ENCODE measurements around the gene TWIST2.

The TWIST2 gene

GRCh38 chr2:238930216-238930615, 82.3 kb downstream of the TWIST2 start:
- no peak overlapping the region for H3K4me3 ChIP-seq (ENCODE audit: low read length)
- H3K4me1 ChIP-seq (ENCODE audit: control insufficient read depth, insufficient read depth, low read length): peaks cover 16% of the 10 kb centered on the region
- H3K4me2 ChIP-seq (ENCODE audit: low read length): no peak overlapping the region
- H3K27me3 ChIP-seq (ENCODE audit: control insufficient read depth, insufficient read depth, low read length): no peaks in the 10 kb centered on the region
- no peaks in the 10 kb centered on the region for H3K36me3 ChIP-seq (ENCODE audit: insufficient read depth, low read length)
- no peaks in the 10 kb centered on the region for H3K9me3 ChIP-seq (replicated peaks; ENCODE audit: low read length)
- no peak overlapping the region for H3K9ac ChIP-seq (ENCODE audit: low read depth, low read length)

- Histone ChIP-seq H3K27me3 (ENCODE audit: control insufficient read depth, insufficient read depth, low read length) (no peaks in the 10 kb centered on the region), H3K36me3 (ENCODE audit: insufficient read depth, low read length) (no peaks in the 10 kb centered on the region), H3K4me1 (ENCODE audit: control insufficient read depth, insufficient read depth, low read length) (peaks cover 15% of the 10 kb centered on the region), H3K9me3 (replicated peaks; ENCODE audit: low read length) (no peaks in the 10 kb centered on the region), H3K9ac (ENCODE audit: low read depth, low read length) (no peak overlapping the region), H3K4me3 (ENCODE audit: low read length) (no peak overlapping the region), H3K4me2 (ENCODE audit: low read length) (no peak overlapping the region)
Observed at GRCh38 chr2:238936162-238937052, 88.5 kb downstream of the TWIST2 start.

GRCh38 chr2:238938003-238938400, 90.1 kb downstream of the TWIST2 start:
- no peak overlapping the region for H3K4me2 ChIP-seq (ENCODE audit: low read length)
- H3K27me3 ChIP-seq (ENCODE audit: control insufficient read depth, insufficient read depth, low read length): no peaks in the 10 kb centered on the region
- H3K9me3 ChIP-seq (replicated peaks; ENCODE audit: low read length): no peaks in the 10 kb centered on the region
- no peaks in the 10 kb centered on the region for H3K36me3 ChIP-seq (ENCODE audit: insufficient read depth, low read length)
- H3K4me1 ChIP-seq (ENCODE audit: control insufficient read depth, insufficient read depth, low read length): peaks cover 23% of the 10 kb centered on the region
- H3K9ac ChIP-seq (ENCODE audit: low read depth, low read length): no peak overlapping the region
- H3K4me3 ChIP-seq (ENCODE audit: low read length): no peak overlapping the region

GRCh38 chr2:238938401-238939055, 90.6 kb downstream of the TWIST2 start:
- Histone ChIP-seq H3K27me3 (ENCODE audit: control insufficient read depth, insufficient read depth, low read length) (no peaks in the 10 kb centered on the region), H3K4me1 (ENCODE audit: control insufficient read depth, insufficient read depth, low read length) (peaks cover 26% of the 10 kb centered on the region), H3K4me2 (ENCODE audit: low read length) (no peak overlapping the region), H3K4me3 (ENCODE audit: low read length) (peak overlapping the region; percentile 12), H3K9me3 (replicated peaks; ENCODE audit: low read length) (no peaks in the 10 kb centered on the region), H3K9ac (ENCODE audit: low read depth, low read length) (no peak overlapping the region), H3K36me3 (ENCODE audit: insufficient read depth, low read length) (no peaks in the 10 kb centered on the region)

GRCh38 chr2:238939074-238939473, 91.2 kb downstream of the TWIST2 start:
- H3K36me3 ChIP-seq (ENCODE audit: insufficient read depth, low read length): no peaks in the 10 kb centered on the region
- H3K9ac ChIP-seq (ENCODE audit: low read depth, low read length): no peak overlapping the region
- H3K4me1 ChIP-seq (ENCODE audit: control insufficient read depth, insufficient read depth, low read length): peaks cover 26% of the 10 kb centered on the region
- H3K4me2 ChIP-seq (ENCODE audit: low read length): no peak overlapping the region
- no peak overlapping the region for H3K4me3 ChIP-seq (ENCODE audit: low read length)
- H3K27me3 ChIP-seq (ENCODE audit: control insufficient read depth, insufficient read depth, low read length): no peaks in the 10 kb centered on the region
- no peaks in the 10 kb centered on the region for H3K9me3 ChIP-seq (replicated peaks; ENCODE audit: low read length)

GRCh38 chr2:238939521-238940403, 91.9 kb downstream of the TWIST2 start:
- Histone ChIP-seq H3K4me1 (ENCODE audit: control insufficient read depth, insufficient read depth, low read length) (peaks cover 26% of the 10 kb centered on the region), H3K4me2 (ENCODE audit: low read length) (no peak overlapping the region), H3K9ac (ENCODE audit: low read depth, low read length) (no peak overlapping the region), H3K9me3 (replicated peaks; ENCODE audit: low read length) (no peaks in the 10 kb centered on the region), H3K27me3 (ENCODE audit: control insufficient read depth, insufficient read depth, low read length) (no peaks in the 10 kb centered on the region), H3K4me3 (ENCODE audit: low read length) (no peak overlapping the region), H3K36me3 (ENCODE audit: insufficient read depth, low read length) (no peaks in the 10 kb centered on the region)

GRCh38 chr2:238940806-238941205, 92.9 kb downstream of the TWIST2 start:
- no peaks in the 10 kb centered on the region for H3K27me3 ChIP-seq (ENCODE audit: control insufficient read depth, insufficient read depth, low read length)
- H3K4me3 ChIP-seq (ENCODE audit: low read length): no peak overlapping the region
- no peaks in the 10 kb centered on the region for H3K9me3 ChIP-seq (replicated peaks; ENCODE audit: low read length)

GRCh38 chr2:238941262-238941792, 93.4 kb downstream of the TWIST2 start:
- Histone ChIP-seq H3K4me2 (ENCODE audit: low read length) (no peak overlapping the region), H3K36me3 (ENCODE audit: insufficient read depth, low read length) (no peaks in the 10 kb centered on the region), H3K9ac (ENCODE audit: low read depth, low read length) (no peak overlapping the region), H3K27me3 (ENCODE audit: control insufficient read depth, insufficient read depth, low read length) (no peaks in the 10 kb centered on the region), H3K4me1 (ENCODE audit: control insufficient read depth, insufficient read depth, low read length) (peaks cover 26% of the 10 kb centered on the region), H3K4me3 (ENCODE audit: low read length) (no peak overlapping the region), H3K9me3 (replicated peaks; ENCODE audit: low read length) (no peaks in the 10 kb centered on the region)

More at GRCh38 chr2:238940806-238941205, 92.9 kb downstream of the TWIST2 start:
- no peak overlapping the region for H3K9ac ChIP-seq (ENCODE audit: low read depth, low read length)
- H3K36me3 ChIP-seq (ENCODE audit: insufficient read depth, low read length): no peaks in the 10 kb centered on the region
- peaks cover 26% of the 10 kb centered on the region for H3K4me1 ChIP-seq (ENCODE audit: control insufficient read depth, insufficient read depth, low read length)
- no peak overlapping the region for H3K4me2 ChIP-seq (ENCODE audit: low read length)

GRCh38 chr2:238942080-238942725, 94.3 kb downstream of the TWIST2 start:
- Histone ChIP-seq H3K36me3 (ENCODE audit: insufficient read depth, low read length) (no peaks in the 10 kb centered on the region), H3K4me3 (ENCODE audit: low read length) (no peak overlapping the region), H3K4me1 (ENCODE audit: control insufficient read depth, insufficient read depth, low read length) (peaks cover 26% of the 10 kb centered on the region), H3K9ac (ENCODE audit: low read depth, low read length) (no peak overlapping the region), H3K27me3 (ENCODE audit: control insufficient read depth, insufficient read depth, low read length) (no peaks in the 10 kb centered on the region), H3K4me2 (ENCODE audit: low read length) (no peak overlapping the region), H3K9me3 (replicated peaks; ENCODE audit: low read length) (no peaks in the 10 kb centered on the region)

GRCh38 chr2:238942726-238943300, 94.9 kb downstream of the TWIST2 start:
- H3K4me2 ChIP-seq (ENCODE audit: low read length): no peak overlapping the region
- H3K4me1 ChIP-seq (ENCODE audit: control insufficient read depth, insufficient read depth, low read length): peaks cover 31% of the 10 kb centered on the region
- no peaks in the 10 kb centered on the region for H3K9me3 ChIP-seq (replicated peaks; ENCODE audit: low read length)
- H3K36me3 ChIP-seq (ENCODE audit: insufficient read depth, low read length): no peaks in the 10 kb centered on the region
- H3K27me3 ChIP-seq (ENCODE audit: control insufficient read depth, insufficient read depth, low read length): no peaks in the 10 kb centered on the region
- no peak overlapping the region for H3K9ac ChIP-seq (ENCODE audit: low read depth, low read length)
- H3K4me3 ChIP-seq (ENCODE audit: low read length): no peak overlapping the region

Data from skeletal muscle satellite cell (primary cell).